Hepatocyte (in vitro differentiated cells): ENCODE data around the gene MGLL.

Experiments
- EZH2 ChIP-seq: fragments of 200-600 bp; sonication (generic); IDR thresholded peaks from 2 replicates; pipeline ENCODE4 v1.6.1; 2016; ENCODE audit warnings: antibody characterized with exemption, mild to moderate bottlenecking, borderline replicate concordance
- TF ChIP-seq, protein P1 (sequence below): fragments of 200-600 bp; sonication (generic); IDR thresholded peaks from 2 replicates; pipeline ENCODE4 v1.5.1; 2016; ENCODE audit warnings: antibody characterized with exemption, mild to moderate bottlenecking; ENCODE audit not compliant: poor library complexity

DNA sequence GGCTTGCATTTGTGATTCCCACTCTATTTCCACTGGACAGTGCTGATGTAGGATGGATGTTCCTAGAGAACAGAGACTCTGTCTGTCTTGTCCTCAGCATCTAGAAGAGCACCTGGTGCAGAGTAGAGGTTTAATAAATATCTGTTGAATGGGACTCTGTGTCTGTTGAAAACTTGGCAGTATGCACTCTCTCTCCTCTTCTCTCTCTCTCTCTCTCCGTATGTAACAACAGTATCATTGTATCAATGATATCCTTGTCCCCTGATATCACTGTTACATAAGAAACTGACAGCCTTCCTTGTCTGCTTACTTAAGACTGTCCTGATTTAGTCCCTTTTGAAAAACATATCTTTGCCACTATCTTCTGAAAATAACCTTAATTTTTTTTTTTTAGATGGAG lies 24.3 kb upstream of the MGLL start:
- TF ChIP-seq, protein P1, sequence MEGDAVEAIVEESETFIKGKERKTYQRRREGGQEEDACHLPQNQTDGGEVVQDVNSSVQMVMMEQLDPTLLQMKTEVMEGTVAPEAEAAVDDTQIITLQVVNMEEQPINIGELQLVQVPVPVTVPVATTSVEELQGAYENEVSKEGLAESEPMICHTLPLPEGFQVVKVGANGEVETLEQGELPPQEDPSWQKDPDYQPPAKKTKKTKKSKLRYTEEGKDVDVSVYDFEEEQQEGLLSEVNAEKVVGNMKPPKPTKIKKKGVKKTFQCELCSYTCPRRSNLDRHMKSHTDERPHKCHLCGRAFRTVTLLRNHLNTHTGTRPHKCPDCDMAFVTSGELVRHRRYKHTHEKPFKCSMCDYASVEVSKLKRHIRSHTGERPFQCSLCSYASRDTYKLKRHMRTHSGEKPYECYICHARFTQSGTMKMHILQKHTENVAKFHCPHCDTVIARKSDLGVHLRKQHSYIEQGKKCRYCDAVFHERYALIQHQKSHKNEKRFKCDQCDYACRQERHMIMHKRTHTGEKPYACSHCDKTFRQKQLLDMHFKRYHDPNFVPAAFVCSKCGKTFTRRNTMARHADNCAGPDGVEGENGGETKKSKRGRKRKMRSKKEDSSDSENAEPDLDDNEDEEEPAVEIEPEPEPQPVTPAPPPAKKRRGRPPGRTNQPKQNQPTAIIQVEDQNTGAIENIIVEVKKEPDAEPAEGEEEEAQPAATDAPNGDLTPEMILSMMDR: no peak
- TF ChIP-seq EZH2: no peak
